ENCODE results near the gene SAMD11.
A peak's percentile ranks its signal among the peaks of the same experiment; 100 is the strongest.

Gene SAMD11

GRCh38 chr1:902802-903201, 20.9 kb upstream of the SAMD11 start:
- TF ChIP-seq CTCF (IDR thresholded peaks at IDR 0.05; ENCODE audit: low read depth, low read length, missing control alignments) = no peak
- DNase-seq (ENCODE audit: low read depth) = no peak
- in situ Hi-C loops (cut with HindIII; ENCODE audit: low sequenced_read_pairs) = no loop called here
- H3K4me3 ChIP-seq (ENCODE audit: low read depth, low read length) = no peak overlapping the region

- in situ Hi-C loops (cut with HindIII; ENCODE audit: low sequenced_read_pairs) = no loop called here
- no peak for TF ChIP-seq CTCF (IDR thresholded peaks at IDR 0.05; ENCODE audit: low read depth, low read length, missing control alignments)
- no peak for DNase-seq (ENCODE audit: low read depth)
- no peak overlapping the region for H3K4me3 ChIP-seq (ENCODE audit: low read depth, low read length)
Observed at GRCh38 chr1:903305-903704, 20.4 kb upstream of the SAMD11 start.

GRCh38 chr1:903721-904271, 19.9 kb upstream of the SAMD11 start:
- in situ Hi-C loops (cut with HindIII; ENCODE audit: low sequenced_read_pairs) = no loop called here
- DNase-seq (ENCODE audit: low read depth) = no peak
- peak overlapping the region; percentile 47 for H3K4me3 ChIP-seq (ENCODE audit: low read depth, low read length)
- TF ChIP-seq CTCF (IDR thresholded peaks at IDR 0.05; ENCODE audit: low read depth, low read length, missing control alignments) = no peak

GRCh38 chr1:904310-904950, 19.3 kb upstream of the SAMD11 start:
- TF ChIP-seq CTCF (IDR thresholded peaks at IDR 0.05; ENCODE audit: low read depth, low read length, missing control alignments) = peak; percentile 71
- peak overlapping the region; percentile 47 for H3K4me3 ChIP-seq (ENCODE audit: low read depth, low read length)
- in situ Hi-C loops (cut with HindIII; ENCODE audit: low sequenced_read_pairs) = no loop called here
- peak; percentile 31 for DNase-seq (ENCODE audit: low read depth)

GRCh38 chr1:905071-905749, 18.5 kb upstream of the SAMD11 start:
- no peak for DNase-seq (ENCODE audit: low read depth)
- H3K4me3 ChIP-seq (ENCODE audit: low read depth, low read length) = peak overlapping the region; percentile 47
- TF ChIP-seq CTCF (IDR thresholded peaks at IDR 0.05; ENCODE audit: low read depth, low read length, missing control alignments) = no peak
- in situ Hi-C loops (cut with HindIII; ENCODE audit: low sequenced_read_pairs) = no loop called here

GRCh38 chr1:905811-906599, 17.7 kb upstream of the SAMD11 start:
- no peak for TF ChIP-seq CTCF (IDR thresholded peaks at IDR 0.05; ENCODE audit: low read depth, low read length, missing control alignments)
- DNase-seq (ENCODE audit: low read depth) = no peak
- in situ Hi-C loops (cut with HindIII; ENCODE audit: low sequenced_read_pairs) = no loop called here
- peak overlapping the region; percentile 47 for H3K4me3 ChIP-seq (ENCODE audit: low read depth, low read length)
